ENCODE results near the gene CENPB. TPM values are rescaled to one million over a fixed set of nuclear protein-coding genes. Genes with fewer than 3 reads are reported as not detected.

The CENPB gene
- total RNA-seq, 2 experiments from 2014 or later: 34.8 to 39.1 TPM

DNA sequence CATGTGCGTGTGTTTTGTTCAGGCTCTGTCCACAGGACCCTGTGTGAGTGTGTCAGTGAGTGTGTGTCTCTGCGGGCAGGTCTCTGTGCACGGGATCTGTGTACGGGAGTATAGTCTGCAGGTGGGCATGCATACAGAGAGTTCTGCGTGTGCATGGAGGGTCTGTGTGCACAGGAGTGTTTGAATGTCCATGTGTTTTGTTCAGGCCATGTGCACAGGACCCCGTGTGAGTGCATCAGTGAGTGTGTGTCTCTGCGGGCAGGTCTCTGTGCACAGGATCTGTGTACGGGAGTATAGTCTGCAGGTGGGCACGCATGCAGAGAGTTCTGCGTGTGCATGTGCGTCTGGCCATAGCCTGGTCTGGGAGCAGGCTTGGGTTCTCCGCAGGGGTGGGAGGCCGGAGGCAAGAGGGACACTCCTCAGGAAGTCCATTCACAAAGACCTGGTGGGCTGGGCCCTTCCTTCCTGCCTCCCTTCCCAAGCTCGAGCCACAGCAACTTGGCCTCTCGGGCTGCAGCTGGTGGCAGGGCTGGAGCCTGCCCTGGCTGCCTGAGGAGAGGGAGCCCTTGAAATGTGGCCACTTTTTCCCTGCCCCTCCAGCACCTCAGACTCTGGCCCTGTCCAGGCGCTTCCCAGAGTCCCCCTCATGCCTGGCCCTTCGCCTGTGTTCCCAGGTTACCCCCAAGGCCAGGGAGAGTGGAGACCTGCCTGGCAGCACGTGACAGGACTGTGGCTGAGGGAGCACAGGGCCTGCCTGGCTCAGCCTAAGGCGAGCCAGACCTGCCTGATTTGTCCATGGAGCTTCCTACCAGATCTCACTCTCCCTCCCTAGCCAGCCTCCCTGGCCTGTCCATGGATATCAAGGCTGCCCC lies 47.2 kb downstream of the CENPB start:
- Histone ChIP-seq H3K4me2 (ENCODE audit: low read length) (no peak overlapping the region), H3K79me2 (ENCODE audit: insufficient read depth, low read depth, low read length) (no peaks in the 10 kb centered on the region), H3K4me3 (ENCODE audit: low read depth, low read length, poor library complexity, severe bottlenecking) (no peak overlapping the region), H2AFZ (ENCODE audit: low read length) (no peak overlapping the region), H4K20me1 (ENCODE audit: insufficient read depth, low read length) (no peaks in the 10 kb centered on the region), H3K4me1 (ENCODE audit: insufficient read depth, low read length, poor library complexity, severe bottlenecking) (no peaks in the 10 kb centered on the region), H3K9me2 (ENCODE audit: insufficient read depth, low read length) (no peaks in the 10 kb centered on the region), H3K9me3 (ENCODE audit: low read length) (no peaks in the 10 kb centered on the region), H3K36me3 (ENCODE audit: insufficient read depth, low read length) (no peaks in the 10 kb centered on the region), H3K27ac (ENCODE audit: low read depth, low read length, poor library complexity, severe bottlenecking) (no peak overlapping the region)
- POLR2A ChIA-PET: no interaction called here
- intact Hi-C loops (cut with micrococcal nuclease; ENCODE audit: unreplicated experiment): no loop called here
- TF ChIP-seq EZH2phosphoT487 (IDR thresholded peaks at IDR 0.05; ENCODE audit: borderline replicate concordance, low read depth, low read length) (no peak), CTCF (conservative IDR thresholded peaks at IDR 0.05; ENCODE audit: low read length) (no peak)
- BruUV-seq (replicated peaks): no TSS peak
- CTCF ChIA-PET (ENCODE audit: unreplicated experiment): no interaction called here
- no peak for DNase-seq (ENCODE audit: low spot score)

DNA sequence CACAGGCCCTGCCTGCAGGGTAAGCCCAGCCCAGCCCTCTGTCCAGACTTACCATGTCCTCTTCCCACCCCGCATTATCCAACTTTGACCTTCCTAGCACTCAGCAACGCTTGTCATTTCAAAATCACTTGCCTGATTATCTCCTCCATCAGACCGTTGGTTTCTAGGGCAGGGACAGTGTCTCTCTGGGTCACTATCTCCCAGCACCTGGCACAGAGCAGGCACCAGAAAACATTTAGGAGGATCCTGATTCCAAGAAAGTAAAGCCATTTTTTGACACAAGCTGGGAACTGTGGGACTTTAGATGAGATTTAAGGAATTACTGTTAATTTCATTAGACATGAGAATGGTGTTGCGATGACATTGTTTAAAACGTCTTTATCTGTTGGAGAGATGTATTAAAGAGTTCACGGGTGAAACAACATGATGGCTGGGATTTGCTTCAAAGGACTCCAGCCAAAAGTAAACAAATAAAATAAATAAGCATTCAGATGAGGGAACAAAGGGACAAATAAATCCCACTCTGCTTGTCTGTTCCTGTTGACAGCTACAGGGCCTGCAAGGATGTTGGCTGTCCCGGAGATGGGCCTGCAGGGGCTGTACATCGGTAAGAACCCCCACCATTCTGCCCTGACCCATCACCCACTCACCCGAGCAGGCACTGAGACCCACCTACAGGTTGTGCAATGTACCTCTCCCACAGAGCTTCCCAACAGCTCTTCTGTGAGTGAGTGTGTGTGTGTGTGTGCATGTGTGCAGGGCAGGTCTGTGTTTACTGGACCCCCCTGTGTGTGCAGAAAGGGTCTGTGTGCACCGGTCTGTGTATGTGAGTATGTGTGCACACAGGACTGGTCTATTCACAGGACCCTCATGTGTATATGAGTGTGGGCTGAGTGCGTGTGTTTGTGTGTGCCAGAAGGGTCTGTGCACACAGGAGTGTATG lies 48.2 kb downstream of the CENPB start:
- TF ChIP-seq EZH2phosphoT487 (IDR thresholded peaks at IDR 0.05; ENCODE audit: borderline replicate concordance, low read depth, low read length) (no peak), CTCF (conservative IDR thresholded peaks at IDR 0.05; ENCODE audit: low read length) (no peak)
- intact Hi-C loops (cut with micrococcal nuclease; ENCODE audit: unreplicated experiment): no loop called here
- H3K27ac ChIP-seq (ENCODE audit: low read depth, low read length, poor library complexity, severe bottlenecking): no peak overlapping the region
- no peaks in the 10 kb centered on the region for H3K4me1 ChIP-seq (ENCODE audit: insufficient read depth, low read length, poor library complexity, severe bottlenecking)
- POLR2A ChIA-PET: no interaction called here
- no TSS peak for BruUV-seq (replicated peaks)
- H4K20me1 ChIP-seq (ENCODE audit: insufficient read depth, low read length): no peaks in the 10 kb centered on the region
- no peaks in the 10 kb centered on the region for H3K79me2 ChIP-seq (ENCODE audit: insufficient read depth, low read depth, low read length)
- no peaks in the 10 kb centered on the region for H3K9me3 ChIP-seq (ENCODE audit: low read length)
- no peaks in the 10 kb centered on the region for H3K36me3 ChIP-seq (ENCODE audit: insufficient read depth, low read length)
- H2AFZ ChIP-seq (ENCODE audit: low read length): no peak overlapping the region
- no peaks in the 10 kb centered on the region for H3K9me2 ChIP-seq (ENCODE audit: insufficient read depth, low read length)
- no peak overlapping the region for H3K4me2 ChIP-seq (ENCODE audit: low read length)
- CTCF ChIA-PET (ENCODE audit: unreplicated experiment): no interaction called here
- no peak overlapping the region for H3K4me3 ChIP-seq (ENCODE audit: low read depth, low read length, poor library complexity, severe bottlenecking)
- DNase-seq (ENCODE audit: low spot score): no peak
